D721Med (cell line): ENCODE data around the gene SLC16A9.

Source experiments
- DNase-seq: peaks from one replicate; pipeline ENCODE4 v3.0.0; 2011; ENCODE audit warnings: low spot score; ENCODE audit not compliant: insufficient read length
- FAIRE-seq: peaks from 2 replicates; lab custom pipeline; 2011; peaks lifted over from hg19 to GRCh38; lab: Jason Lieb, UNC
- CTCF ChIP-seq: IDR thresholded peaks from 2 replicates; pipeline ENCODE4 v1.5.1; 2012; ENCODE audit warnings: mild to moderate bottlenecking, control low read depth; ENCODE audit not compliant: insufficient read depth; ENCODE audit errors: missing control alignments

SLC16A9 gene

GRCh38 chr10:59709395-59710125, at the start of gene SLC16A9:
TSS of gene SLC16A9 (minus strand) at chr10:59709850. CDS start at chr10:59684291, 25,559 bp downstream.
- peak; percentile 48 for DNase-seq
- no peak for FAIRE-seq
- TF ChIP-seq CTCF: peak; percentile 18

- FAIRE-seq: peak; percentile 46
- no peak for TF ChIP-seq CTCF
- no peak for DNase-seq
These were observed 48.3 kb upstream of the SLC16A9 start for GRCh38 chr10:59757966-59758365.

GRCh38 chr10:59754951-59755350, 45.3 kb upstream of the SLC16A9 start:
- DNase-seq (no peak), FAIRE-seq (no peak)
- TF ChIP-seq CTCF: no peak

- peak; percentile 95 for FAIRE-seq
These were observed 43.6 kb upstream of the SLC16A9 start, which contains the start of gene MRLN for GRCh38 chr10:59753267-59753666. TSS of gene MRLN (minus strand) at chr10:59753455.

GRCh38 chr10:59752278-59752940, 42.8 kb upstream of the SLC16A9 start:
- FAIRE-seq: peak; percentile 56
- no peak for TF ChIP-seq CTCF
- DNase-seq: no peak

More at GRCh38 chr10:59753267-59753666, 43.6 kb upstream of the SLC16A9 start, which contains the start of gene MRLN:
- DNase-seq: peak; percentile 37
- no peak for TF ChIP-seq CTCF

GRCh38 chr10:59750155-59750945, 40.7 kb upstream of the SLC16A9 start:
- no peak for FAIRE-seq
- TF ChIP-seq CTCF: no peak
- no peak for DNase-seq
